GM18502 (cell line): ENCODE results near the gene BCL7A.
"Not testable (repeated sequence)": the region's sequence is repeated elsewhere in the genome, so short reads cannot be mapped to it uniquely, and the experiment has no call there.

ENCODE experiments used
- ATAC-seq: cut with Tn5 transposase; IDR thresholded peaks from one replicate; pipeline ENCODE4 v1.9.1; 2021; ENCODE audit warnings: mild to moderate bottlenecking; ENCODE audit not compliant: unreplicated experiment, poor library complexity

Gene BCL7A

GRCh38 chr12:122021822-122022392, at the start of gene BCL7A:
TSS of gene BCL7A (plus strand) at chr12:122021884. CDS start at chr12:122022092, 208 bp downstream.
- no peak for ATAC-seq

GRCh38 chr12:121974026-121974985, 47.4 kb upstream of the BCL7A start:
- no peak for ATAC-seq

- no peak for ATAC-seq
These were observed 46.7 kb upstream of the BCL7A start for GRCh38 chr12:121975021-121975420.

- ATAC-seq, result no peak
These were observed 44.7 kb upstream of the BCL7A start for GRCh38 chr12:121976950-121977349.

GRCh38 chr12:121980191-121980891, 41.3 kb upstream of the BCL7A start:
- peak; percentile 59 for ATAC-seq

- ATAC-seq, result no peak
These were observed 40.8 kb upstream of the BCL7A start for GRCh38 chr12:121980892-121981272.

GRCh38 chr12:121981456-121981855, 40.2 kb upstream of the BCL7A start:
- no peak for ATAC-seq

GRCh38 chr12:121982950-121983349, 38.7 kb upstream of the BCL7A start:
- ATAC-seq, result no peak

- ATAC-seq, result no peak
These were observed 38.0 kb upstream of the BCL7A start for GRCh38 chr12:121983536-121984210.

GRCh38 chr12:121986489-121987245, 35.0 kb upstream of the BCL7A start:
- no peak for ATAC-seq

GRCh38 chr12:121988519-121988918, 33.2 kb upstream of the BCL7A start:
- ATAC-seq, result not testable (repeated sequence)

- no peak for ATAC-seq
These were observed 32.2 kb upstream of the BCL7A start for GRCh38 chr12:121989276-121990113.

- ATAC-seq, result no peak
These were observed 31.5 kb upstream of the BCL7A start for GRCh38 chr12:121990114-121990647.

- ATAC-seq, result peak; percentile 60
These were observed 30.7 kb upstream of the BCL7A start for GRCh38 chr12:121990692-121991603.

- peak; percentile 89 for ATAC-seq
These were observed 29.4 kb upstream of the BCL7A start for GRCh38 chr12:121992059-121992879.

- ATAC-seq, result no peak
These were observed 25.4 kb upstream of the BCL7A start for GRCh38 chr12:121996050-121996944.
